ENCODE data around the gene FXYD5.

FXYD5 gene

DNA sequence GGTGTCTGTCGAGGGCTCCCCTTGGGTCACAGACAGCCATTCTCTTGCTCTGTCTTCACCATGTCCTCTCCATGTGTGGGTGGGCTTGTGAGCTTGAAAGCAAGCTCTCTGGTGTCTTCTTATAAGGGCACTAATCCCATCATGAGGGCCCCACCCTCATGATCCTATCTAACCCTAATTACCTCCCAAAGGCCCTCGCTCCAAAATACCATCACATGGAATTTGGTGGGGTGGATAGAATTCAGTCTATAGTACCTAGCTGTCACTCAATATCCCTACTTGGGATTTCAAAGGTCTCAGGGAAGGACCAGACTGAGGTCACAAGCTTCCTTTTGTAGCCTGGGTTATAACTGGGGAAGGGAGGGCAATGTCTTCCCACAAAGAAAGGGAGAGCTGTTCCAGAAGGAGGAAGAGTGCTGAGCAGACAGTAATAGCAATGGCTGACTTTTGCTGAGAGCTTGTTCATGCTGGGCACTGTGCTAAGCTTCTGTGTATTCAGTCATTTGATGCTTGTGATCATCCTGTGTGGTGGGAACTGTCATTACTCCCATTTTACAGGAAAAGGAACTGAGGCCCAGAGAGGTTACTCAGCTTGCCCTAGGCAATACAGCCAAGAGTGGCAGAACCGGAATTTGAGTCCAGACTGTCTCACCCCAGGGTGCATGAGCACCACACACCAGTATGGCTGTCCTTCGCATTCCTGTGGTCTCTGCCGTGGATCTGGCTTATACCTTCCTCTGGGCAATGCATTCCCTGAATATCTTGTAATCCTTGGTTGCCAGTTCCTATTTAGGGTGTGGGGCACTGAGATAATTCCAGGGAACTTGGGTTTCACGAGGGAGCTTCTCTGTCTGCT, 8.2 kb downstream of the FXYD5 start:
- CTCF ChIA-PET, result interaction anchor here (0.8 to 1.9 kb wide), 5 partner anchors 9 to 55 kb away, joined by 3 to 5 read pairs (median 4); no protein-coding TSS in a partner anchor
- Mint-ChIP-seq H3K36me3 (peaks cover 99% of the 10 kb centered on the region), H3K9me3 (peaks cover 40% of the 10 kb centered on the region), H3K4me3 (no peak overlapping the region), H3K4me1 (peaks cover 73% of the 10 kb centered on the region), H3K27ac (no peak overlapping the region), H3K27me3 (no peaks in the 10 kb centered on the region)
- peak; percentile 0 for DNase-seq

DNA sequence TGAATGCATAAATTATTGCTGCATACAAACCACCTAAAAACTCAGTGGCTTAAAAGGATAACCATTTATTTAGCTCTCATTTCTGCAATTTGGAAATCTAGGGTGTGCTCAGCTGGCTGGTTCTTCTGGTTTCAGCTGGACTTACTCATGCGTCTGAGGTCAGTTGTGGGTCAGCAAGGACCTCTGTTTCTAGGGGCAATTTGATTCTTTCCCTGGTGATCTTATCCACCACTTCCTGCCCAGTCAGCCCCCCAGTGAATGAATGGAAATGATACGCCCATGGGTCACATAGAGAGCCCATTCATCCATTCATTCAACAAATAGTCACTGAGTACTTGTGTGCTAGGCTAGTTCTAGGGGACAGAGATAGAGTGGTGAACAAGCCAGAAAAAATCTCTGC, 9.9 kb downstream of the FXYD5 start:
- CTCF ChIA-PET, result no interaction called here
- DNase-seq, result no peak
- peaks cover 96% of the 10 kb centered on the region for H3K36me3 Mint-ChIP-seq
- H3K4me1 Mint-ChIP-seq, result peaks cover 69% of the 10 kb centered on the region
- H3K9me3 Mint-ChIP-seq, result peaks cover 40% of the 10 kb centered on the region
- H3K27me3 Mint-ChIP-seq, result no peaks in the 10 kb centered on the region
- H3K27ac Mint-ChIP-seq, result peak overlapping the region; percentile 67
- H3K4me3 Mint-ChIP-seq, result no peak overlapping the region

DNA sequence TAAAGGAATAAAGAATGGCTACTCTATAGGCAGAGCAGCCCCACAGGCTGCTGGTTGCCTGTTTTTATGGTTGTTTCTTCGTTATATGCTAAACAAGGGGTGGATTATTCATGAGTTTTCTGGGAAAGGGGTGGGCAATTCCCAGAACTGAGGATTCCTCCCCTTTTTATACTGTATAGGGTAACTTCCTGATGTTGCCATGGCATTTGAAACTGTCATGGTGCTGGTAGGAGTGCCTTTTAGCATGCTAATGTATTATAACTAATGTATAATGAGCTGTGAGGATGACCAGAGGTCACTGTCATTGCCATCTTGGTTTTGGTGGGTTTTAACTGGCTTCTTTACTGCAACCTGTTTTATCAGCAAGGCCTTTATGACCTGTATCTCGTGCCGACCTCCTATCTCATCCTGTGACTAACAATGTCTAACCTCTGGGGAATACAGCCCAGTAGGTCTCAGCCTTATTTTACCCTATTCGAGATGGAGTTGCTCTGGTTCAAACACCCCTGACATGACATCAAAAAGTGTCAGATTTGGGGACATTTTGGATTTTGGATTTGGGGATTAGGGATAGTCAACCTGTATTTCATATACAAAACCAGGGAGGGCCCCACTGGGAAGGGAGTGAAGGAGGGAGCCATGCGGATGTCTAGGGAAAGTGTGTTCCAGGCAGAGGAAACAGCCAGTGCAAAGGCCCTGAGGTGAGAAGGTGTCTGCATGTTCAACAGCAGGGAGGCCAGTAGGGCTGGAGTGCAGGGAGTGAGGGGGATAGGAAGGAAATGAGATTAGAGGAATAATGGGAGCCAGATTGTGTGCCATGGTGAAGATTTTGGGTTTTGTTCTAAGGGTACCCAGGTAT, 10.9 kb downstream of the FXYD5 start:
- CTCF ChIA-PET, result interaction anchor here (1.0 kb wide), 1 partner anchor 11 kb away, joined by 3 read pairs; the partner anchor contains the start of gene FXYD5
- Mint-ChIP-seq H3K27ac (peak overlapping the region; percentile 83), H3K36me3 (peaks cover 96% of the 10 kb centered on the region), H3K4me3 (no peak overlapping the region), H3K4me1 (peaks cover 75% of the 10 kb centered on the region), H3K9me3 (peaks cover 40% of the 10 kb centered on the region), H3K27me3 (no peaks in the 10 kb centered on the region)
- no peak for DNase-seq

DNA sequence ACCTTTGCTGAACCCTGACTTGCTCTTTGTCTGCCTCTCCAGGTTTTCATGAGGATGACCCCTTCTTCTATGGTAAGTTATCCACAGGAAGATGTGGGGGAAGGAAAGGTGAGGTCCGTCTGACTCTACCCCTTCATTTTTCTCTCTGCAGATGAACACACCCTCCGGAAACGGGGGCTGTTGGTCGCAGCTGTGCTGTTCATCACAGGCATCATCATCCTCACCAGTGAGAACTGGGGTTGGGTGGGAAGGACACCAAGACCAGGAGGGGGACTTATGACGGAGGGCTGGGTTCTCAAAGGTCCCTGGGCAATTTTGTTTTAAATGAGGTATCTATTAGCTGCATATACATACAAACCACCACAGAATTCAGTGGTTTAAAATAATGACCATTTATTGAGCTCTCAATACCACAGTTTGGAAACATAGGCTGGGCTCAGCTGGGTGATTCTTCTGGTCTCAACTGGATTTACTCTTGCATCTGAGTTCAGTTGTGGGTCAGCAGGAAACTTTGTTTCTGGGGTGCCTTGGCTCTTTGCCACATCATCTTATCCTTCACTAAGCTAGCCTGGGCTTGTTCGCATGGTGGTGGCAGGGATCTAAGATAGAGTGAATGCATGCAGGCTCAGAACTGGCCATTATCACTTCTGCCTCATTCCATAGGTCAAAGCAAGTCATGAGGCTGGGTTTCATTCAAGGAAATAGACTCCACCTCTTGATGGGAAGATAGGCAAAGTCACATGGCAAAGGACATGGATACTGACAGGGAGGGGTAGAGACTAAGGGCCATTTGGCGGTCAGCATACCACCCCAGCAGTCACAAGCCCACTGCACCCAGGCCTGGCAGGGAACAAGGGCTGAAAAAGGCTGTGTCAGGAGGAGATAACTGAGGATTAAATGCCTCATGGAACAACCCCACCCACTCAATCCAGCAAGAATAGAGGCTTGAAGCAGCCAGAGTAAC, 11.8 kb downstream of the FXYD5 start:
- Mint-ChIP-seq H3K4me3 (no peak overlapping the region), H3K27me3 (no peaks in the 10 kb centered on the region), H3K9me3 (peaks cover 35% of the 10 kb centered on the region), H3K27ac (peak overlapping the region; percentile 91), H3K4me1 (peaks cover 76% of the 10 kb centered on the region), H3K36me3 (peaks cover 93% of the 10 kb centered on the region)
- DNase-seq, result no peak
- CTCF ChIA-PET, result interaction anchor here (1.0 kb wide), 1 partner anchor 12 kb away, joined by 3 read pairs; the partner anchor contains the start of gene FXYD5

DNA sequence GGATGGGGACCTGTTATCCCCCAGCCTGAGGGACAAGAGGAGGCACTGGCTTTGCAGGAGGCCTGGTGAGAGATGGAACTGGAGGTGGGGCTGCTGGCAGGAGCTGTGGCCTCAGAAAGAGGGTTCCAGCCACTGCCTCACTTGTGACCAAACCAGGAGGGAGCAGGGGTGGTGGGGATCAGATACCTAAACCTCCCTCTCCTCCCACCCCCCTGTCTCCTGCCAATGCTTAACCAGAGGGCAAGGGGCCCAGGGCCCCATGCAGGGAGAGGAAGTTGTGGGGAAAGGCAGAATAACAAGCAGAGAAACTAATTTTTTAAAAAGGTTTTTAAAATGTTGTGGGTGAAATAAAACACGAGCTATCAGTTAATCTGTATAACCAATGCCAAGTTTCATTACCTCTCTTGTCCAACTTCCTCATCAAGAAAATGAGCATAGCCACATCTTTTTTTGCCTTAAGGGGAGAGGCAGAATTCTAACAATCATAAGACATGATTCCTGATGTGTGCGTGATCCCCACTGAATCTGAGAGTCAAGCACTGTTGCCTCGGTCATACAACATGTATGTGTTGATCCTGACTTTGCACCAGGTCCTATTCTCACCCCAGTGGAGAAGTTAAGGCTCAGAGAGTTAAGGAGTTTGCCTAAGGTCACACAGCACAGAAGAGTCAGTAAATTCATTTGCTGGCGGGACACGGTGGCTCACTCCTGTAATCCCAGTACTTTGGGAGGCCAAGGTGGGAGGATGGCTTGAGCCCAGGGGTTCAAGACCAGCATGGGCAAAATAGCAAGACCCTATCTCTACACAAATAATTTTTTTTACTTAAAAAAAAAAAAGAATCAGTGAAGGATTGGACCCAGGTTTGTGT, 12.9 kb downstream of the FXYD5 start:
- DNase-seq, result no peak
- peaks cover 29% of the 10 kb centered on the region for H3K9me3 Mint-ChIP-seq
- H3K27ac Mint-ChIP-seq, result peak overlapping the region; percentile 91
- peaks cover 91% of the 10 kb centered on the region for H3K36me3 Mint-ChIP-seq
- H3K4me3 Mint-ChIP-seq, result no peak overlapping the region
- CTCF ChIA-PET, result no interaction called here
- peaks cover 77% of the 10 kb centered on the region for H3K4me1 Mint-ChIP-seq
- H3K27me3 Mint-ChIP-seq, result no peaks in the 10 kb centered on the region

DNA sequence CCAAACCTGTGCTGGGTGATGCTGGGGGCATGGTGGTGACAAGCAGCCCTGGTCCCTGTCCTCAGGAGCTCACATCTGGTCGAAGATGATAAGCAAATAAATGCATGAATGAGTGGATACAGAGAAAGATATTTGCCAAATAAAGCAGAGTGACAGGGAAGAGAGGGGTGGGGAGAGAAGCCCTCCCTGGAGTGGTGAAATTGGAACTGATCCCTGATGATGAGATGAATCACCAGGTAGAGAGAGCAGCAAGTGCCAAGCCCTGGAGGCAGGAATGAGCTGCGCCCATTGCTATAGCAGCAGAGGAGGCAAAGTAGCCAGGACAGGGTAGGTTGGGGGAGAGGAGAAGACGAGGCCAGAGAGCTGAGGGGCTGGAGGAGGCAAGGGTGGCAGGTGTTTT, 13.7 kb downstream of the FXYD5 start:
- peaks cover 91% of the 10 kb centered on the region for H3K36me3 Mint-ChIP-seq
- peak overlapping the region; percentile 75 for H3K27ac Mint-ChIP-seq
- no peak overlapping the region for H3K4me3 Mint-ChIP-seq
- CTCF ChIA-PET, result no interaction called here
- H3K27me3 Mint-ChIP-seq, result no peaks in the 10 kb centered on the region
- H3K4me1 Mint-ChIP-seq, result peaks cover 75% of the 10 kb centered on the region
- H3K9me3 Mint-ChIP-seq, result peaks cover 32% of the 10 kb centered on the region
- no peak for DNase-seq

DNA sequence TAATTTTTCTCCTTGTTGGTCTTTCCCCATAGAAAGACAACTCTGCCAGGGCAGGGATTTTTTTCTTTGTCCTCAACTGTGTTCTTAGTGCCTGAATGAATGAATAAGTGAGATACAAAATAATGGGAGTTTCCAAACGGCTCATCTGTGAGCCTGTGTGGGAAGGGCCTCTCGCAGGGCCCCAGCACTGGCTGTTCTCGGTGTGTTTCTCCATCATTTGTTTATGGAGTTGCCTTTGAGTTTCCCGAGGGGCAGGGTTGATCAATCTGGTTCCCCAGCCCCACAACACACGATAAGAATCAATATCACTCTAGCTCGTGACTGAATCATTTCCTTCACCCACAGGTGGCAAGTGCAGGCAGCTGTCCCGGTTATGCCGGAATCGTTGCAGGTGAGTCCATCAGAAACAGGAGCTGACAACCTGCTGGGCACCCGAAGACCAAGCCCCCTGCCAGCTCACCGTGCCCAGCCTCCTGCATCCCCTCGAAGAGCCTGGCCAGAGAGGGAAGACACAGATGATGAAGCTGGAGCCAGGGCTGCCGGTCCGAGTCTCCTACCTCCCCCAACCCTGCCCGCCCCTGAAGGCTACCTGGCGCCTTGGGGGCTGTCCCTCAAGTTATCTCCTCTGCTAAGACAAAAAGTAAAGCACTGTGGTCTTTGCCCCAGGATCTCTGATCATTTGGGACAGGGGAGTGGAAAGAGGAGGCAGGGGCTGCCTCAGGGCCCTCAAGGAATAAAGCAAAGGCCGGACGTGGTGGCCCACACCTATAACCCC, 14.9 kb downstream of the FXYD5 start:
- H3K4me3 Mint-ChIP-seq, result no peak overlapping the region
- peak overlapping the region; percentile 81 for H3K27ac Mint-ChIP-seq
- H3K36me3 Mint-ChIP-seq, result peaks cover 83% of the 10 kb centered on the region
- no peaks in the 10 kb centered on the region for H3K27me3 Mint-ChIP-seq
- peaks cover 73% of the 10 kb centered on the region for H3K4me1 Mint-ChIP-seq
- H3K9me3 Mint-ChIP-seq, result peaks cover 23% of the 10 kb centered on the region
- CTCF ChIA-PET, result no interaction called here
- DNase-seq, result no peak

DNA sequence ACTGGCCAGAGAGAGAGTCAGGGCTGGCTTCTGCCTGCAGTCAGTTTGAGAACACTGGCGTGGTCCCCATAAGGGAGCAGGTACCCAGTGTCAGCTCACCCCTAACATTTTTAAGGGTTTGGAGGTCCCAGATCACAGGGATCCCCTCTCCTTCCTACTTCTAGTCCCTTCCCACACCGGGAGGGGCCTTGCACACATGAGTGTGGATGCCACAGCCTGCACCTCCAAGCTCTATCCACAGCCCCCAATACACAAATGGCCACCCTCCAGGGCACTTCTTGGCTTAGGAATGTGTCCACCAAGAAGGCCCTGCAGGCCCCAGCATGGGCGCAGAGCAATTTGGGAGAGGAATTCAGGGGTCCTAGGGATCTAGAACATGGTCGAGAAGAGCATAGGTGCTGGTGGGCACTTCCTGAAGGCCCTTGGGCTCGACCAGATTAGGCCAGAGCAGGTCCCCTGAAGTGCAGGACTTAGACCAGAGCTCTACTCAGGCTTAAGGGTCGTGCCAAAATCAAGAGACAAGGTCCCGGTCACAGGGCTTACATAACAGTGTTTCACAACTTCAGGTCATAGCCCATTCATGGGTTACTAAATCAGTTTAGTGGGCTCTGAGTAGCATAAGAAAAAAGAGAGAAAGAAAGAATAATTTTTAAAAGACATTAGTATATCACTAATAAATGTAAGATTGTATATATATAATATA, 16.0 kb downstream of the FXYD5 start:
- Mint-ChIP-seq H3K27me3 (no peaks in the 10 kb centered on the region), H3K4me1 (peaks cover 75% of the 10 kb centered on the region), H3K36me3 (peaks cover 72% of the 10 kb centered on the region), H3K9me3 (peaks cover 18% of the 10 kb centered on the region), H3K27ac (peak overlapping the region; percentile 74), H3K4me3 (no peak overlapping the region)
- CTCF ChIA-PET, result interaction anchor here (2.7 kb wide), 1 partner anchor 29 kb away, joined by 8 read pairs; no protein-coding TSS in a partner anchor
- DNase-seq, result no peak

DNA sequence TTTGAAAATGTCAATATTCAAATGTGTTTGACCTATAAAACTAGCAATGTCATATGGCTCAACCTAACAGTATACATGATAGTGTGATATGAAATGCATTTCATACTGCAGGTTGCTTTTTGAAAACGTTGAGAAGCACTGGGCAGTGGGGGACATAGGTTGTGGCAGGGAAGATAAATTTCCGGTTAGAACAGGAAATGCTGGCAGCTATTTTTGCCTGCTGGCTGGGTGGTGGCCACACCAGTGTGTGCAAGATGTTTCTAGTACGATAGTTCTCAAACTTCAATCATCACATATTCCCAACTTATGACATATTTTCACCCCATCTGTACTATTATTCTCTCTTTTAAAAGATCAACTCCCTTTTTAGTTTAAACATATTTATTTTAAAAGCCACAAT, 17.2 kb downstream of the FXYD5 start:
- no peak overlapping the region for H3K4me3 Mint-ChIP-seq
- CTCF ChIA-PET, result interaction anchor here (1.1 to 2.7 kb wide), 4 partner anchors 10 to 125 kb away, joined by 3 to 8 read pairs (median 3); no protein-coding TSS in a partner anchor

DNA sequence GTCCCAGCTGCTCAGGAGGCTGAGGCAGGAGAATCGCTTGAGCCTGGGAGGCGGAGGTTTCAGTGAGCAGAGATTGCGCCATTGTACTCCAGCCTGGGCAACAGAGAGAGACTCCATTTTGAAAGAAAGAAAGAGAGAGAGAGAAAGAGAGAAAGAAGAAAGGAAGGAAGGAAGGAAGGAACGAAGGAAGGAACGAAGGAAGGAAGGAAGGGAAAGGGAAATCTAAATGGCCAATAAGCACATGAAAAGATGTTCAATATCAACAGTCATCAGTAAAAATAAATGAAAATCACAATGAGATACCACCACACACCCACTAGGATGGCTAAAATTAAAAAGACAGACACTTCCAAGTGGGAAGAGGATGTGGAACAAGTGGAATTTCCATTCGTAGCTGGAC, 19.7 kb downstream of the FXYD5 start:
- Mint-ChIP-seq H3K27ac (no peak overlapping the region), H3K27me3 (no peaks in the 10 kb centered on the region), H3K9me3 (peaks cover 21% of the 10 kb centered on the region), H3K4me1 (peaks cover 68% of the 10 kb centered on the region), H3K4me3 (no peak overlapping the region), H3K36me3 (peaks cover 49% of the 10 kb centered on the region)
- CTCF ChIA-PET, result no interaction called here
- no peak for DNase-seq

More for the DNA sequence above, 17.2 kb downstream of the FXYD5 start:
- Mint-ChIP-seq H3K9me3 (peaks cover 5% of the 10 kb centered on the region), H3K27ac (peak overlapping the region; percentile 87), H3K27me3 (no peaks in the 10 kb centered on the region), H3K36me3 (peaks cover 60% of the 10 kb centered on the region), H3K4me1 (peaks cover 70% of the 10 kb centered on the region)
- no peak for DNase-seq

DNA sequence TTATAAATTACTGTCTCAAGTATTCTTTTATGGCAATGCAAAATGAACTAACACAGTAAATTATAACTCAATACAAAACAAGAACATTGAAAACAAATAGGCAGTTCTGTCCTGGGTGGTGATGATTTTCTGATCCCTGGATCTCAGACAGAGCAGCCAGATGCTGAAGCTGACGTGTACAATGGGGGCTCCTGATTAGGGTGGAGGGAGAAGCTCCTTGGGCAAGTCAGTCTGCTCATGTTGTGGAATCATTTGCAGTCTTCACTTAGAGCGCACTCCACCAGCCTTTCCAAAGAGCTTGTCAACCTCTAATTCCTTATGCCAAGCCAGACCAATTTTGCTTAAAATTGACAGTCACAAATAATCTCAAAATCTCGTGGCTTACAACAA, 21.6 kb downstream of the FXYD5 start:
- Mint-ChIP-seq H3K4me1 (peaks cover 69% of the 10 kb centered on the region), H3K27me3 (no peaks in the 10 kb centered on the region), H3K36me3 (peaks cover 35% of the 10 kb centered on the region), H3K27ac (no peak overlapping the region), H3K4me3 (no peak overlapping the region), H3K9me3 (peaks cover 24% of the 10 kb centered on the region)
- no peak for DNase-seq
- CTCF ChIA-PET, result interaction anchor here (1.2 kb wide), 1 partner anchor 35 kb away, joined by 4 read pairs; no protein-coding TSS in a partner anchor

Measured in activated naive CD4-positive, alpha-beta T cell treated with anti-CD3 and anti-CD28 coated beads, Interleukin-2, amount 10 ng/mL, durations not matched to agents 7 days and 5 days (primary cell).